ENCODE measurements around the gene CCDC138. TPM values are rescaled to one million over a fixed set of nuclear protein-coding genes. Genes with fewer than 3 reads are reported as not detected.

CCDC138 gene
- total RNA-seq, 4 donors from 2014 or later = 1.5 to 2.7 (median 2.1) TPM

GRCh38 chr2:108841506-108841905 lies 54.9 kb downstream of the CCDC138 start:
- TF ChIP-seq POLR2A (IDR thresholded peaks at IDR 0.05) (no peak), EP300 (IDR thresholded peaks at IDR 0.05) (no peak), CTCF (IDR thresholded peaks at IDR 0.05) (no peak), POLR2AphosphoS5 (IDR thresholded peaks at IDR 0.05) (no peak)
- Histone ChIP-seq H3K36me3 (no peaks in the 10 kb centered on the region), H3K27ac (no peak overlapping the region), H3K9me3 (no peaks in the 10 kb centered on the region), H3K4me3 (no peak overlapping the region), H3K27me3 (no peaks in the 10 kb centered on the region), H3K4me1 (no peaks in the 10 kb centered on the region)
- no peak for ATAC-seq

GRCh38 chr2:108845923-108846322 lies 59.4 kb downstream of the CCDC138 start:
- H3K36me3 ChIP-seq = peaks cover 0 to 5% of the 10 kb centered on the region in 2 donors
- H3K4me3 ChIP-seq = no peak overlapping the region
- H3K4me1 ChIP-seq = no peaks in the 10 kb centered on the region
- TF ChIP-seq POLR2A (IDR thresholded peaks at IDR 0.05) = no peak
- no peak for TF ChIP-seq POLR2AphosphoS5 (IDR thresholded peaks at IDR 0.05)
- TF ChIP-seq CTCF (IDR thresholded peaks at IDR 0.05) = no peak
- no peak for TF ChIP-seq EP300 (IDR thresholded peaks at IDR 0.05)
- no peaks in the 10 kb centered on the region for H3K27me3 ChIP-seq
- H3K27ac ChIP-seq = no peak overlapping the region
- no peaks in the 10 kb centered on the region for H3K9me3 ChIP-seq
- ATAC-seq = no peak

- Histone ChIP-seq H3K36me3 (peaks cover 0 to 8% of the 10 kb centered on the region in 2 donors), H3K27ac (no peak overlapping the region), H3K4me1 (no peaks in the 10 kb centered on the region), H3K4me3 (no peak overlapping the region), H3K9me3 (no peaks in the 10 kb centered on the region), H3K27me3 (no peaks in the 10 kb centered on the region)
- TF ChIP-seq POLR2AphosphoS5 (IDR thresholded peaks at IDR 0.05) (no peak), EP300 (IDR thresholded peaks at IDR 0.05) (no peak), POLR2A (IDR thresholded peaks at IDR 0.05) (no peak), CTCF (IDR thresholded peaks at IDR 0.05) (no peak)
- WGBS, 2 donors (ENCODE audit: low coverage in 1 of 2) = 95% methylated on average over 1 of the region's 1 CpG; no CpG with 5 or more reads in 1 of the 2 donors
- no peak for ATAC-seq
Observed at GRCh38 chr2:108847000-108847399, 60.4 kb downstream of the CCDC138 start.

- no peak overlapping the region for H3K27ac ChIP-seq
- H3K36me3 ChIP-seq = peaks cover 0 to 8% of the 10 kb centered on the region in 2 donors
- no peaks in the 10 kb centered on the region for H3K4me1 ChIP-seq
- no peak overlapping the region for H3K4me3 ChIP-seq
- no peaks in the 10 kb centered on the region for H3K9me3 ChIP-seq
- no peak for TF ChIP-seq CTCF (IDR thresholded peaks at IDR 0.05)
- no peak for TF ChIP-seq EP300 (IDR thresholded peaks at IDR 0.05)
- no peak for TF ChIP-seq POLR2A (IDR thresholded peaks at IDR 0.05)
- no peak for TF ChIP-seq POLR2AphosphoS5 (IDR thresholded peaks at IDR 0.05)
- WGBS, 2 donors (ENCODE audit: low coverage in 1 of 2) = 98 to 100% methylated on average over 3 of the region's 3 CpGs
- no peaks in the 10 kb centered on the region for H3K27me3 ChIP-seq
- ATAC-seq = no peak
Observed at GRCh38 chr2:108852375-108852774, 65.8 kb downstream of the CCDC138 start.

GRCh38 chr2:108853421-108853820 lies 66.8 kb downstream of the CCDC138 start:
- WGBS, 2 donors (ENCODE audit: low coverage in 1 of 2) = 97 to 100% methylated on average over 1 to 2 of the region's 2 CpGs
- no peak for TF ChIP-seq CTCF (IDR thresholded peaks at IDR 0.05)
- no peak for TF ChIP-seq POLR2AphosphoS5 (IDR thresholded peaks at IDR 0.05)
- no peaks in the 10 kb centered on the region for H3K27me3 ChIP-seq
- H3K4me3 ChIP-seq = no peak overlapping the region
- H3K4me1 ChIP-seq = no peaks in the 10 kb centered on the region
- no peak overlapping the region for H3K27ac ChIP-seq
- ATAC-seq = no peak
- no peaks in the 10 kb centered on the region for H3K9me3 ChIP-seq
- peaks cover 0 to 8% of the 10 kb centered on the region in 2 donors for H3K36me3 ChIP-seq

Measured in gastroesophageal sphincter (tissue), 4 donors.